ENCODE measurements around the gene PYROXD2. TPM values are rescaled to one million over a fixed set of nuclear protein-coding genes. Genes with fewer than 3 reads are reported as not detected.

PYROXD2 gene
- total and polyA plus RNA-seq, 2 of the 13 experiments (the other 11 are each of a cell fraction or from before 2014, with no cell fraction given), result 2.0 to 6.2 TPM

DNA sequence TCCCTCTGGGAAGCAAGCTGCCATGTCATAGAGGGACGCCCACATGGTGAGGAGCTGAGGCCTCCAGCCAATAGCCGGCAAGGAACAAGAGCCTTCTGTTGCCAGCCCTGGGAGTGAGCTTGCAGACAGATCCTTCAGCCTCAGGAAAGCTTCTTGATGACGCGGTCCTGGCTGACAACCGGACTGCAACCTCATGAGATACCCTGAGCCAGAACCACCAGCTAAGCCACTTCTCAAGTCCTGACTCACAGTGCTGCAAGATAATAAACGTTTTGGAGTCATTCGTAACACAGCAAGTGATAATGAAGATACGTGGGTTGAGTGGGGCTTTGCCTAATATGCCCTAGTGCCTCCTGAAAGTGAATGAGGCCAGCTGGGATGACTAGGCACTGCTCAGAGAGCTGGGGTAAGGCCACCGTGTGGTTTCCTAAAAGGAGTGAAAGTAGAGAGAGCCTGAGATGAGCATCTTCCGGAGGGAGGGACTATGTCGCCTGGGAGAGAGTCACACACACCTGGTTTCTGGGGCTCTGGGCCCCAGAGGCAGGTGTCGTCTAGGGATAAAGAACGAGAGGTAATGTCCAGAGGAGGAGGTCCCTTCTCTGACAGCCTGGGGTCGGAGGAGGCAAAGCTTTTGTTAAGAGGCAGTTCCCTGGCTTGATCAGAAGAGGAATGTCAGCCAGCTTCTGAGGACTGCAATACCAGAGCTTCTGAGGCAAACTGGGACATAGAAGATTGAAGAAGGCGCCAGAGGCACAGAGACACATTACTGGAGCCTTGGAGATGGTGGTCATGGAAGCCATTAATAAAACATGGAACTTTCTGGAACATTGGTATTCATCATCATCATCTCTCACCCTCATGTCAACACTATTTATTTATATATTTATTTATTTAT lies 53.6 kb downstream of the PYROXD2 start (continued):
- TF ChIP-seq, protein P1, sequence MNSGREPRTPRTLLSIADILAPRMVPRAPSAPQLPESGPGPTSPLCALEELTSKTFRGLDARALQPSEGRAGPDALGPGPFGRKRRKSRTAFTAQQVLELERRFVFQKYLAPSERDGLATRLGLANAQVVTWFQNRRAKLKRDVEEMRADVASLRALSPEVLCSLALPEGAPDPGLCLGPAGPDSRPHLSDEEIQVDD (CRISPR knock-in tag; IDR thresholded peaks at IDR 0.05; ENCODE audit: borderline replicate concordance), result no peak
- TF ChIP-seq, protein P2, sequence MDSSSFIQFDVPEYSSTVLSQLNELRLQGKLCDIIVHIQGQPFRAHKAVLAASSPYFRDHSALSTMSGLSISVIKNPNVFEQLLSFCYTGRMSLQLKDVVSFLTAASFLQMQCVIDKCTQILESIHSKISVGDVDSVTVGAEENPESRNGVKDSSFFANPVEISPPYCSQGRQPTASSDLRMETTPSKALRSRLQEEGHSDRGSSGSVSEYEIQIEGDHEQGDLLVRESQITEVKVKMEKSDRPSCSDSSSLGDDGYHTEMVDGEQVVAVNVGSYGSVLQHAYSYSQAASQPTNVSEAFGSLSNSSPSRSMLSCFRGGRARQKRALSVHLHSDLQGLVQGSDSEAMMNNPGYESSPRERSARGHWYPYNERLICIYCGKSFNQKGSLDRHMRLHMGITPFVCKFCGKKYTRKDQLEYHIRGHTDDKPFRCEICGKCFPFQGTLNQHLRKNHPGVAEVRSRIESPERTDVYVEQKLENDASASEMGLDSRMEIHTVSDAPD (CRISPR knock-in tag; IDR thresholded peaks at IDR 0.05), result no peak
- TF ChIP-seq TOPORS (CRISPR knock-in tag; IDR thresholded peaks at IDR 0.05), result no peak
- TF ChIP-seq ZSCAN31 (CRISPR knock-in tag; IDR thresholded peaks at IDR 0.05; ENCODE audit: low read depth), result no peak
- no peak for TF ChIP-seq PCBP1 (IDR thresholded peaks at IDR 0.05; ENCODE audit: borderline replicate concordance, low read depth, low read length)
- no peak for TF ChIP-seq TGIF2 (CRISPR knock-in tag; IDR thresholded peaks at IDR 0.05)

DNA sequence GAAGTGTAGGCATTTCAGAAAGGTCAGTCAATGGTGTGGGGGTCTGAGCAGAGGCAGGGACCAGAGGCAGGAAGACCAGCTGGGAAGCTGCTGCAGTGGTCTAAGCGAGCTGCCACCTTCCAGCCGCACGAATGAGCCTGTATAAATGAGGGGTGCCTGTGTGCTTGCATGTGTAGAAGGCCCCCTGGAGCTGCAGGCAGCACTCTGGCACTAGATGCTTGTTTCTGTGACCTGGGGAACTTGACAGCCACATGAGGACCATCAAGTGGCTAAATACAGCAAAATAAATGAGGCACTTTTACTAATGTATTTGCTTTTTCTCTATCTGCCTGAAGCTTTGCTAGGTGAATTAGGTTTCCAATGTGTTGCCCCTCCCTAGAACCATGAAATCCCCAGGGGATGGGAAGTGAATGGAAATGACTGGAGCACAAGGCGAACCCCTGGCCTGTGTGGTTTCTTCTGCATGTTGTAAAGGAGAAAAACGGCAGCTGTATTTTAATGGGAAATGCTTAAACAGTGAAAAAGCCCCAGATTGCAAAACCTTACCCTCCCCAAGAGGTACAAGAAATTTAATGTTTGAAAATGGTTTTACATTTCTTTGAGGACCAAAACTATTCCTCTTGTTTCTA lies 57.7 kb downstream of the PYROXD2 start:
- H3K27ac ChIP-seq (ENCODE audit: extremely low read length, insufficient read depth, low read length), result no peak overlapping the region
- H3K79me2 ChIP-seq (ENCODE audit: insufficient read depth, low read length), result no peaks in the 10 kb centered on the region
- FAIRE-seq (no peak), ATAC-seq (no peak), DNase-seq (ENCODE audit: low spot score) (no peak)
- no peaks in the 10 kb centered on the region for H3K4me1 ChIP-seq (ENCODE audit: insufficient read depth, low read length)
- no TSS peak for BruUV-seq (replicated peaks)
- in situ Hi-C loops (cut with HindIII; ENCODE audit: extremely low pct_ligation_motif_present, low pct_unique_long_range_greater_than_20kb), result no loop called here
- H3K4me3 ChIP-seq (replicated peaks in 1 of 3; ENCODE audit: insufficient read depth in 1 of 3, low read depth in 2 of 3, low read length in 3 of 3), result no peak overlapping the region
- H3K36me3 ChIP-seq (replicated peaks in 1 of 2; ENCODE audit: control insufficient read depth in 1 of 2, insufficient read depth in 2 of 2, low read length in 2 of 2), result no peaks in the 10 kb centered on the region
- intact Hi-C loops (cut with micrococcal nuclease; ENCODE audit: unreplicated experiment), result no loop called here
- no peak overlapping the region for H3K4me2 ChIP-seq (ENCODE audit: low read depth, low read length)
- peaks cover 1 to 28% of the 10 kb centered on the region in 2 experiments; a peak in 3 of 5 replicates for H3K27me3 ChIP-seq (ENCODE audit: control insufficient read depth in 1 of 2, insufficient read depth in 2 of 2, low read length in 2 of 2)
- no peak overlapping the region for H2AFZ ChIP-seq (ENCODE audit: low read length)
- H3K9me3 ChIP-seq (ENCODE audit: low read length), result no peaks in the 10 kb centered on the region
- WGBS (ENCODE audit: low lambda C conversion rate), result 0% methylated on average over 4 of the region's 5 CpGs
- TF ChIP-seq, protein P3, sequence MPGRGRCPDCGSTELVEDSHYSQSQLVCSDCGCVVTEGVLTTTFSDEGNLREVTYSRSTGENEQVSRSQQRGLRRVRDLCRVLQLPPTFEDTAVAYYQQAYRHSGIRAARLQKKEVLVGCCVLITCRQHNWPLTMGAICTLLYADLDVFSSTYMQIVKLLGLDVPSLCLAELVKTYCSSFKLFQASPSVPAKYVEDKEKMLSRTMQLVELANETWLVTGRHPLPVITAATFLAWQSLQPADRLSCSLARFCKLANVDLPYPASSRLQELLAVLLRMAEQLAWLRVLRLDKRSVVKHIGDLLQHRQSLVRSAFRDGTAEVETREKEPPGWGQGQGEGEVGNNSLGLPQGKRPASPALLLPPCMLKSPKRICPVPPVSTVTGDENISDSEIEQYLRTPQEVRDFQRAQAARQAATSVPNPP (CRISPR knock-in tag; IDR thresholded peaks at IDR 0.05), result no peak
- TF ChIP-seq YEATS2 (CRISPR knock-in tag; IDR thresholded peaks at IDR 0.05; ENCODE audit: borderline replicate concordance), result no peak
- no peak for TF ChIP-seq BRD4 (CRISPR knock-in tag; IDR thresholded peaks at IDR 0.05)
- no peak for TF ChIP-seq ZSCAN12 (CRISPR knock-in tag; IDR thresholded peaks at IDR 0.05)
- ChIA-PET POLR2A (no interaction called here), CTCF (ENCODE audit: low intra/inter-chr PET ratio, low total read pairs) (no interaction called here)
- H3K9ac ChIP-seq (ENCODE audit: insufficient read depth, low read depth, low read length), result no peak overlapping the region
- no peaks in the 10 kb centered on the region for H4K20me1 ChIP-seq (ENCODE audit: insufficient read depth, low read length)
